Hepatocyte (in vitro differentiated cells): ENCODE data around the gene EHBP1.

ENCODE experiments used
- EZH2 ChIP-seq: fragments of 200-600 bp; sonication (generic); IDR thresholded peaks from 2 replicates; pipeline ENCODE4 v1.6.1; 2016; ENCODE audit warnings: antibody characterized with exemption, mild to moderate bottlenecking, borderline replicate concordance
- EZH2phosphoT487 ChIP-seq: fragments of 200-600 bp; sonication (generic); IDR thresholded peaks from one replicate; pipeline ENCODE4 v1.6.1; 2018; ENCODE audit warnings: antibody characterized with exemption, mild to moderate bottlenecking, low read depth, moderate library complexity; ENCODE audit not compliant: unreplicated experiment, severe bottlenecking
- TF ChIP-seq, protein P1 (sequence below): fragments of 200-600 bp; sonication (generic); IDR thresholded peaks from 2 replicates; pipeline ENCODE4 v1.5.1; 2016; ENCODE audit warnings: antibody characterized with exemption, mild to moderate bottlenecking; ENCODE audit not compliant: poor library complexity

DNA sequence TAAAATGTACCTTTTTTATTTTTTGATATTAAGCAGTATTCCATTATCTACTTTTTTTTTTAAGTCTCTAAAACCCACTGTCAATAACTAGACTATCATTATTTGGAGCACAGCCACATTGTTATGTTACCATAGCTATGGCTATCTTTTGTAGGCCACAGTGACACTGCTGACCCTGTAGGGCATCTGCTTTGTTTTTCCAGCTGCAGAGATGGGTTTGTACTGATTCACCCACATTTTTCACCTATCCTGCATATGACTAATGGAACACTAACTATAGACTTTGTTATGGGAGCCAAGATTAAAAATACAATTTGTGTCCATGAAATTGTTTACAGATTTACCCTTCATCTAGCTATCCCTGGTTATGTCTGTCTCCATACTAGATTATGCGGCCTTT lies 323.5 kb downstream of the EHBP1 start:
- TF ChIP-seq EZH2 (no peak), EZH2phosphoT487 (no peak)
- TF ChIP-seq, protein P1, sequence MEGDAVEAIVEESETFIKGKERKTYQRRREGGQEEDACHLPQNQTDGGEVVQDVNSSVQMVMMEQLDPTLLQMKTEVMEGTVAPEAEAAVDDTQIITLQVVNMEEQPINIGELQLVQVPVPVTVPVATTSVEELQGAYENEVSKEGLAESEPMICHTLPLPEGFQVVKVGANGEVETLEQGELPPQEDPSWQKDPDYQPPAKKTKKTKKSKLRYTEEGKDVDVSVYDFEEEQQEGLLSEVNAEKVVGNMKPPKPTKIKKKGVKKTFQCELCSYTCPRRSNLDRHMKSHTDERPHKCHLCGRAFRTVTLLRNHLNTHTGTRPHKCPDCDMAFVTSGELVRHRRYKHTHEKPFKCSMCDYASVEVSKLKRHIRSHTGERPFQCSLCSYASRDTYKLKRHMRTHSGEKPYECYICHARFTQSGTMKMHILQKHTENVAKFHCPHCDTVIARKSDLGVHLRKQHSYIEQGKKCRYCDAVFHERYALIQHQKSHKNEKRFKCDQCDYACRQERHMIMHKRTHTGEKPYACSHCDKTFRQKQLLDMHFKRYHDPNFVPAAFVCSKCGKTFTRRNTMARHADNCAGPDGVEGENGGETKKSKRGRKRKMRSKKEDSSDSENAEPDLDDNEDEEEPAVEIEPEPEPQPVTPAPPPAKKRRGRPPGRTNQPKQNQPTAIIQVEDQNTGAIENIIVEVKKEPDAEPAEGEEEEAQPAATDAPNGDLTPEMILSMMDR, result no peak
